Rectal smooth muscle tissue (tissue), 1 donor: ENCODE data around the gene RNASE1.
"Not testable (repeated sequence)": the region's sequence is repeated elsewhere in the genome, so short reads cannot be mapped to it uniquely, and the experiment has no call there.

Source experiments
- H3K27ac ChIP-seq: one replicate; pipeline ENCODE4 v1.7.0; 2013; ENCODE audit warnings: low read depth, low read length, inconsistent platforms
- H3K27me3 ChIP-seq: one replicate; pipeline ENCODE4 v1.7.0; 2013; ENCODE audit warnings: low read length; ENCODE audit not compliant: control insufficient read depth, insufficient read depth
- H3K36me3 ChIP-seq: one replicate; pipeline ENCODE4 v1.7.0; 2013; ENCODE audit warnings: low read length; ENCODE audit not compliant: control insufficient read depth, insufficient read depth
- H3K4me1 ChIP-seq: one replicate; pipeline ENCODE4 v1.7.0; 2013; ENCODE audit warnings: low read length; ENCODE audit not compliant: control insufficient read depth, insufficient read depth
- H3K4me3 ChIP-seq: one replicate; pipeline ENCODE4 v1.7.0; 2013; ENCODE audit warnings: low read length
- H3K9ac ChIP-seq: one replicate; pipeline ENCODE4 v1.7.0; 2013; ENCODE audit warnings: low read length

Gene RNASE1

GRCh38 chr14:20802341-20803084 is at the start of gene RNASE1:
TSS of gene RNASE1 (minus strand) at chr14:20802844. CDS start at chr14:20802068, 776 bp downstream.
- no peaks in the 10 kb centered on the region for H3K27me3 ChIP-seq
- peak within 1 kb of the TSS; percentile 34 for H3K27ac ChIP-seq
- peaks cover 5% of the 10 kb centered on the region for H3K4me1 ChIP-seq
- no peaks in the 10 kb centered on the region for H3K36me3 ChIP-seq
- no peak within 1 kb of the TSS for H3K9ac ChIP-seq
- H3K4me3 ChIP-seq: peak within 1 kb of the TSS; percentile 44

- Histone ChIP-seq H3K36me3 (no peaks in the 10 kb centered on the region), H3K4me1 (no peaks in the 10 kb centered on the region), H3K27me3 (no peaks in the 10 kb centered on the region), H3K9ac (no peak overlapping the region), H3K27ac (no peak overlapping the region), H3K4me3 (no peak overlapping the region)
Observed at GRCh38 chr14:20848955-20849570, 46.4 kb upstream of the RNASE1 start.

- no peaks in the 10 kb centered on the region for H3K27me3 ChIP-seq
- H3K4me1 ChIP-seq: no peaks in the 10 kb centered on the region
- H3K36me3 ChIP-seq: no peaks in the 10 kb centered on the region
- no peak overlapping the region for H3K4me3 ChIP-seq
- no peak overlapping the region for H3K27ac ChIP-seq
- no peak overlapping the region for H3K9ac ChIP-seq
Observed at GRCh38 chr14:20848316-20848954, 45.8 kb upstream of the RNASE1 start.

- Histone ChIP-seq H3K9ac (no peak overlapping the region), H3K36me3 (no peaks in the 10 kb centered on the region), H3K27ac (no peak overlapping the region), H3K27me3 (no peaks in the 10 kb centered on the region), H3K4me1 (no peaks in the 10 kb centered on the region), H3K4me3 (no peak overlapping the region)
Observed at GRCh38 chr14:20846560-20846959, 43.9 kb upstream of the RNASE1 start.

- H3K9ac ChIP-seq: no peak overlapping the region
Observed at GRCh38 chr14:20841096-20841495, 38.5 kb upstream of the RNASE1 start.

GRCh38 chr14:20837831-20838230 is 35.2 kb upstream of the RNASE1 start:
- Histone ChIP-seq H3K36me3 (no peaks in the 10 kb centered on the region), H3K4me1 (no peaks in the 10 kb centered on the region), H3K4me3 (no peak overlapping the region), H3K9ac (no peak overlapping the region), H3K27me3 (no peaks in the 10 kb centered on the region), H3K27ac (no peak overlapping the region)

More at GRCh38 chr14:20841096-20841495, 38.5 kb upstream of the RNASE1 start:
- Histone ChIP-seq H3K27me3 (no peaks in the 10 kb centered on the region), H3K4me3 (no peak overlapping the region), H3K27ac (no peak overlapping the region), H3K36me3 (no peaks in the 10 kb centered on the region), H3K4me1 (no peaks in the 10 kb centered on the region)

- H3K27me3 ChIP-seq: no peaks in the 10 kb centered on the region
- no peak overlapping the region for H3K4me3 ChIP-seq
- no peaks in the 10 kb centered on the region for H3K36me3 ChIP-seq
- H3K4me1 ChIP-seq: no peaks in the 10 kb centered on the region
- H3K27ac ChIP-seq: no peak overlapping the region
- H3K9ac ChIP-seq: no peak overlapping the region
Observed at GRCh38 chr14:20836668-20837338, 34.2 kb upstream of the RNASE1 start.

- no peaks in the 10 kb centered on the region for H3K36me3 ChIP-seq
- H3K4me3 ChIP-seq: no peak overlapping the region
- no peaks in the 10 kb centered on the region for H3K4me1 ChIP-seq
- no peak overlapping the region for H3K27ac ChIP-seq
- H3K9ac ChIP-seq: no peak overlapping the region
- H3K27me3 ChIP-seq: no peaks in the 10 kb centered on the region
Observed at GRCh38 chr14:20834899-20835298, 32.3 kb upstream of the RNASE1 start.

GRCh38 chr14:20830831-20831230 is 28.2 kb upstream of the RNASE1 start:
- H3K27ac ChIP-seq: no peak overlapping the region
- no peaks in the 10 kb centered on the region for H3K36me3 ChIP-seq
- H3K4me3 ChIP-seq: no peak overlapping the region
- H3K9ac ChIP-seq: no peak overlapping the region
- H3K4me1 ChIP-seq: no peaks in the 10 kb centered on the region
- no peaks in the 10 kb centered on the region for H3K27me3 ChIP-seq

GRCh38 chr14:20828024-20828694 is 25.5 kb upstream of the RNASE1 start:
- H3K9ac ChIP-seq, H3K4me1 ChIP-seq, H3K36me3 ChIP-seq, H3K27me3 ChIP-seq, H3K27ac ChIP-seq, H3K4me3 ChIP-seq: not testable (repeated sequence)

GRCh38 chr14:20827326-20827725 is 24.7 kb upstream of the RNASE1 start:
- H3K27ac ChIP-seq: no peak overlapping the region
- no peaks in the 10 kb centered on the region for H3K4me1 ChIP-seq
- H3K27me3 ChIP-seq: no peaks in the 10 kb centered on the region
- H3K9ac ChIP-seq: no peak overlapping the region
- H3K36me3 ChIP-seq: no peaks in the 10 kb centered on the region
- H3K4me3 ChIP-seq: no peak overlapping the region

GRCh38 chr14:20826666-20827065 is 24.0 kb upstream of the RNASE1 start:
- H3K27ac ChIP-seq, H3K4me1 ChIP-seq, H3K9ac ChIP-seq, H3K27me3 ChIP-seq, H3K36me3 ChIP-seq, H3K4me3 ChIP-seq: not testable (repeated sequence)
